B cell (primary cell): Measurements from ENCODE around the gene SIGLEC10. TPM values are rescaled to one million over a fixed set of nuclear protein-coding genes. Genes with fewer than 3 reads are reported as not detected.
"Not testable (repeated sequence)": the region's sequence is repeated elsewhere in the genome, so short reads cannot be mapped to it uniquely, and the experiment has no call there.

Experiments
- ATAC-seq: fragments of 200-7000 bp; cut with Tn5 transposase; one replicate; pipeline ENCODE4 v1.10.0; 2021; ENCODE audit warnings: low read depth, mild to moderate bottlenecking, moderate number of reproducible peaks, moderate library complexity
- CTCF ChIA-PET: fragments of 350-600 bp; sonication (Branson Sonifier 250); formaldehyde crosslinking; loops from one replicate; lab custom pipeline; 2021; ENCODE audit warnings: antibody characterized with exemption, inconsistent platforms; lab: Charles Lee
- POLR2A ChIA-PET: fragments of 350-600 bp; sonication (Branson Sonifier 250); formaldehyde crosslinking; loops from one replicate; lab custom pipeline; 2021; ENCODE audit warnings: antibody characterized with exemption; lab: Charles Lee
- DNase-seq: peaks from one replicate; pipeline ENCODE4 v3.0.0; 2013
- H2AFZ ChIP-seq: 2 replicates; pipeline ENCODE4 v1.6.1; 2012; ENCODE audit warnings: mild to moderate bottlenecking, low read depth, low read length; ENCODE audit not compliant: insufficient read depth, poor library complexity, severe bottlenecking
- H3K27ac ChIP-seq, 2 donors: 1 replicate in 1 of 2; 2 replicates in 1 of 2; pipeline ENCODE4 v1.5.1; 2012 to 2013; ENCODE audit warnings: low read length in 2 of 2, mild to moderate bottlenecking in 2 of 2, moderate library complexity in 1 of 2
- H3K27me3 ChIP-seq, 4 experiments: fragments of 200-600 bp in 1 of 4; sonication (generic) in 1 of 4; replicated peaks in 1 of 4; 1 replicate in 2 of 4; 2 replicates in 2 of 4; pipeline versions ENCODE4 v1.6.1 to v1.7.0; 2013 to 2016; ENCODE audit warnings: low read length in 3 of 4, mild to moderate bottlenecking in 2 of 4, mixed read lengths in 1 of 4, moderate library complexity in 1 of 4; ENCODE audit not compliant: insufficient read depth in 4 of 4, control insufficient read depth in 3 of 4; ENCODE audit errors: control extremely low read depth in 1 of 4
- H3K36me3 ChIP-seq, 2 experiments: replicated peaks in 1 of 2; 1 replicate in 1 of 2; 2 replicates in 1 of 2; pipeline versions ENCODE4 v1.6.1 to v1.7.1; 2013; ENCODE audit warnings: low read length in 1 of 2; ENCODE audit not compliant: insufficient read depth in 2 of 2, control insufficient read depth in 1 of 2; ENCODE audit errors: control extremely low read depth in 1 of 2, extremely low read depth in 1 of 2
- H3K4me1 ChIP-seq, 2 donors: fragments of 200-600 bp in 1 of 2; sonication (generic) in 1 of 2; 1 replicate in 1 of 2; 2 replicates in 1 of 2; pipeline versions ENCODE4 v1.5.1 to v1.6.1; 2013 to 2017; ENCODE audit warnings: low read length in 2 of 2; ENCODE audit not compliant: control insufficient read depth in 2 of 2, insufficient read depth in 2 of 2
- H3K4me2 ChIP-seq: replicated peaks from 2 replicates; pipeline ENCODE3; 2012; ENCODE audit warnings: mild to moderate bottlenecking, low read depth, low read length; ENCODE audit not compliant: poor library complexity, severe bottlenecking
- H3K4me3 ChIP-seq, 5 experiments: fragments of 200-600 bp in 1 of 5; sonication (generic) in 1 of 5; 1 replicate in 3 of 5; 2 replicates in 2 of 5; pipeline versions ENCODE4 v1.5.1 to v1.7.0; 2011 to 2016; ENCODE audit warnings: low read length in 4 of 5, mild to moderate bottlenecking in 4 of 5, low read depth in 2 of 5, control low read depth in 1 of 5, moderate library complexity in 1 of 5; ENCODE audit not compliant: insufficient read depth in 1 of 5; ENCODE audit errors: control extremely low read depth in 1 of 5, extremely low read depth in 1 of 5
- H3K79me2 ChIP-seq: fragments of 200-600 bp; sonication (generic); one replicate; pipeline ENCODE4 v1.6.0; 2016; ENCODE audit warnings: low read length; ENCODE audit not compliant: control insufficient read depth, insufficient read depth
- H3K9ac ChIP-seq: fragments of 200-600 bp; sonication (generic); 2 replicates; pipeline ENCODE4 v1.6.1; 2017; ENCODE audit warnings: mild to moderate bottlenecking, low read length, moderate library complexity
- H3K9me3 ChIP-seq, 3 donors: one replicate each; pipeline versions ENCODE4 v1.6.1 to v1.7.1; 2013; ENCODE audit warnings: low read length in 2 of 3; ENCODE audit not compliant: control insufficient read depth in 2 of 3, insufficient read depth in 1 of 3; ENCODE audit errors: control extremely low read depth in 1 of 3
- H4K20me1 ChIP-seq: 2 replicates; pipeline ENCODE4 v1.6.0; 2012; ENCODE audit warnings: mild to moderate bottlenecking, low read length; ENCODE audit not compliant: insufficient read depth, control insufficient read depth, poor library complexity, severe bottlenecking
- H3K27ac Mint-ChIP-seq: one replicate; pipeline ENCODE4 v1.8.0; 2021; ENCODE audit warnings: mixed read lengths
- H3K27me3 Mint-ChIP-seq: one replicate; pipeline ENCODE4 v1.8.0; 2021; ENCODE audit warnings: mixed read lengths
- H3K4me1 Mint-ChIP-seq: one replicate; pipeline ENCODE4 v1.8.0; 2021; ENCODE audit warnings: mixed read lengths
- H3K4me3 Mint-ChIP-seq: one replicate; pipeline ENCODE4 v1.8.0; 2021; ENCODE audit warnings: mixed read lengths
- H3K9me3 Mint-ChIP-seq: one replicate; pipeline ENCODE4 v1.8.0; 2022; ENCODE audit warnings: mixed read lengths; ENCODE audit not compliant: insufficient read depth
- CTCF ChIP-seq: fragments of 200-600 bp; IDR thresholded peaks from one replicate; pipeline ENCODE4 v1.8.0; 2022; ENCODE audit warnings: antibody characterized with exemption, mild to moderate bottlenecking
- EZH2 ChIP-seq: IDR thresholded peaks from 2 replicates; pipeline ENCODE4 v1.6.1; 2012; ENCODE audit warnings: borderline replicate concordance, low read depth, mild to moderate bottlenecking, moderate library complexity, low read length; ENCODE audit not compliant: insufficient read depth, poor library complexity, severe bottlenecking
- WGBS: methylation state at CpG from one replicate; pipeline ENCODE4 v1.1.5; 2013; ENCODE audit warnings: missing lambda C conversion rate; ENCODE audit not compliant: insufficient coverage; 5-methylcytosine and 5-hydroxymethylcytosine counted together
- intact Hi-C: fragments of 100-400 bp; cut with micrococcal nuclease; formaldehyde crosslinking; loops from one replicate; pipeline ENCODE4 v1.10.0; 2022
- polyA plus RNA-seq: library from polyadenylated mRNA; depleted of rRNA; stranded (reverse); fragments of >200 nt; gene quantifications from 2 replicates; pipeline ENCODE4 v1.2.3, GENCODE V29; 2012
- total RNA-seq, 2 donors: library from RNA; stranded (reverse); fragments of 120-200 nt in 1 of 2; gene quantifications; 1 replicate in 1 of 2; 2 replicates in 1 of 2; pipeline versions ENCODE4 v1.2.3 to v1.2.4, GENCODE V29; 2013 to 2022

The SIGLEC10 gene
- total and polyA plus RNA-seq, 2 donors (not counting 1 experiment from before 2014, with no cell fraction given), result 49.1 to 87.6 TPM

- Histone ChIP-seq H3K27me3 (peaks cover 0 to 30% (median 7%) of the 10 kb centered on the region in 4 experiments), H3K9me3 (peaks cover 0 to 16% (median 0%) of the 10 kb centered on the region in 3 donors), H4K20me1 (no peaks in the 10 kb centered on the region), H3K4me2 (no peak overlapping the region), H3K4me1 (peaks cover 0 to 5% of the 10 kb centered on the region in 2 donors), H3K27ac (no peak overlapping the region), H2AFZ (peak overlapping the region; percentile 15), H3K9ac (no peak overlapping the region), H3K79me2 (no peaks in the 10 kb centered on the region), H3K4me3 (no peak overlapping the region), H3K36me3 (no peaks in the 10 kb centered on the region)
- Mint-ChIP-seq H3K4me3 (no peak overlapping the region), H3K27ac (no peak overlapping the region), H3K4me1 (peaks cover 4% of the 10 kb centered on the region), H3K27me3 (peaks cover 48% of the 10 kb centered on the region), H3K9me3 (no peaks in the 10 kb centered on the region)
- DNase-seq (no peak), ATAC-seq (no peak)
- POLR2A ChIA-PET, result no interaction called here
- TF ChIP-seq EZH2 (no peak), CTCF (no peak)
- 6% methylated on average over 8 of the region's 13 CpGs for WGBS
- intact Hi-C loops, result no loop called here
- CTCF ChIA-PET, result interaction anchor here (0.7 to 1.9 kb wide), 5 partner anchors 23 to 213 kb away, joined by 3 to 4 read pairs (median 3); no protein-coding TSS in a partner anchor
Measured at GRCh38 chr19:51448411-51449016, 31.1 kb upstream of the SIGLEC10 start.

- peaks cover 0 to 30% (median 8%) of the 10 kb centered on the region in 4 experiments for H3K27me3 ChIP-seq
- H3K79me2 ChIP-seq, result no peaks in the 10 kb centered on the region
- H3K36me3 ChIP-seq, result no peaks in the 10 kb centered on the region
- H3K4me2 ChIP-seq, result no peak overlapping the region
- H3K27ac ChIP-seq, result no peak overlapping the region
- ChIA-PET CTCF (interaction anchor here (0.7 to 1.9 kb wide), 5 partner anchors 23 to 213 kb away, joined by 3 to 4 read pairs (median 3); no protein-coding TSS in a partner anchor), POLR2A (no interaction called here)
- H3K4me3 ChIP-seq, result no peak overlapping the region
- WGBS, result 87% methylated on average over 6 of the region's 7 CpGs
- no peak overlapping the region for H3K9ac ChIP-seq
- no peaks in the 10 kb centered on the region for H4K20me1 ChIP-seq
- H3K27me3 Mint-ChIP-seq, result peaks cover 47% of the 10 kb centered on the region
- no peak for TF ChIP-seq EZH2
- H3K27ac Mint-ChIP-seq, result no peak overlapping the region
- H2AFZ ChIP-seq, result no peak overlapping the region
- H3K4me1 Mint-ChIP-seq, result peaks cover 6% of the 10 kb centered on the region
- H3K9me3 Mint-ChIP-seq, result no peaks in the 10 kb centered on the region
- DNase-seq, result no peak
- no peak overlapping the region for H3K4me3 Mint-ChIP-seq
- ATAC-seq, result no peak
- peaks cover 0 to 16% (median 0%) of the 10 kb centered on the region in 3 donors for H3K9me3 ChIP-seq
- peaks cover 0 to 5% of the 10 kb centered on the region in 2 donors for H3K4me1 ChIP-seq
- intact Hi-C loops, result no loop called here
Measured at GRCh38 chr19:51448011-51448410, 30.6 kb upstream of the SIGLEC10 start.

DNA sequence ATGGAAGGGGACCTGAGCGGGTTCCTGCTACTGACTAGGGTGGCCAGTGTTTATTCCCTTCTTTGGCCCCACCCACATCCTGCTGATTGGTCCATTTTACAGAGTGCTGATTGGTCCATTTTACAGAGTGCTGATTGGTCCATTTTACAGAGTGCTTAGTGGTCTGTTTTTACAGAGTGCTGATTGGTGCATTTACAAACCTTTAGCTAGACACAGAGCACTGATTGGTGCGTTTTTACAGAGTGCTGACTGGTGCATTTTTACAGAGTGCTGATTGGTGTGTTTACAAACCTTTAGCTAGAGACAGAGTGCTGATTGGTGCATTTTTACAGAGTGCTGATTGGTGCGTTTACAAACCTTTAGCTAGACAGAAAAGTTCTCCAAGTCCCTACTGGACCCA is 30.1 kb upstream of the SIGLEC10 start:
- H3K4me1 Mint-ChIP-seq, H3K4me3 ChIP-seq, H3K9me3 Mint-ChIP-seq, ATAC-seq, intact Hi-C loops, H3K27ac Mint-ChIP-seq, H2AFZ ChIP-seq, DNase-seq, H3K79me2 ChIP-seq, H3K4me2 ChIP-seq, H3K4me1 ChIP-seq, H3K27ac ChIP-seq, H3K9ac ChIP-seq, H4K20me1 ChIP-seq, POLR2A ChIA-PET, H3K4me3 Mint-ChIP-seq, H3K36me3 ChIP-seq: not testable (repeated sequence)
- WGBS, result 88% methylated on average over 3 of the region's 3 CpGs
- CTCF ChIA-PET, result interaction anchor here (0.8 to 1.9 kb wide), 3 partner anchors 9 to 40 kb away, joined by 3 to 4 read pairs (median 3); no protein-coding TSS in a partner anchor
- H3K9me3 ChIP-seq, result peaks cover 0 to 16% (median 0%) of the 10 kb centered on the region in 3 donors
- peaks cover 47% of the 10 kb centered on the region for H3K27me3 Mint-ChIP-seq
- peaks cover 0 to 30% (median 9%) of the 10 kb centered on the region in 4 experiments for H3K27me3 ChIP-seq
